VCaP (cell line): ENCODE data around the gene PRAME.
A peak's percentile ranks its signal among the peaks of the same experiment; 100 is the strongest.
"Not testable (repeated sequence)": the region's sequence is repeated elsewhere in the genome, so short reads cannot be mapped to it uniquely, and the experiment has no call there.

Source experiments
- H3K27ac ChIP-seq: fragments of 450-650 bp; 2 replicates; pipeline ENCODE4 v1.5.1; 2017
- TF ChIP-seq, protein P1 (sequence below): fragments of 450-650 bp; conservative IDR thresholded peaks from 2 replicates; pipeline ENCODE4 v1.5.1; 2017; ENCODE audit warnings: mild to moderate bottlenecking, moderate library complexity

Gene PRAME

GRCh38 chr22:22558972-22559603 is at the start of gene PRAME:
Gene PRAME, minus strand, starts transcription at chr22:22559265. Its CDS starts 2,433 bp downstream, at chr22:22556832.
- H3K27ac ChIP-seq, result peak within 1 kb of the TSS; percentile 59
- TF ChIP-seq, protein P1, sequence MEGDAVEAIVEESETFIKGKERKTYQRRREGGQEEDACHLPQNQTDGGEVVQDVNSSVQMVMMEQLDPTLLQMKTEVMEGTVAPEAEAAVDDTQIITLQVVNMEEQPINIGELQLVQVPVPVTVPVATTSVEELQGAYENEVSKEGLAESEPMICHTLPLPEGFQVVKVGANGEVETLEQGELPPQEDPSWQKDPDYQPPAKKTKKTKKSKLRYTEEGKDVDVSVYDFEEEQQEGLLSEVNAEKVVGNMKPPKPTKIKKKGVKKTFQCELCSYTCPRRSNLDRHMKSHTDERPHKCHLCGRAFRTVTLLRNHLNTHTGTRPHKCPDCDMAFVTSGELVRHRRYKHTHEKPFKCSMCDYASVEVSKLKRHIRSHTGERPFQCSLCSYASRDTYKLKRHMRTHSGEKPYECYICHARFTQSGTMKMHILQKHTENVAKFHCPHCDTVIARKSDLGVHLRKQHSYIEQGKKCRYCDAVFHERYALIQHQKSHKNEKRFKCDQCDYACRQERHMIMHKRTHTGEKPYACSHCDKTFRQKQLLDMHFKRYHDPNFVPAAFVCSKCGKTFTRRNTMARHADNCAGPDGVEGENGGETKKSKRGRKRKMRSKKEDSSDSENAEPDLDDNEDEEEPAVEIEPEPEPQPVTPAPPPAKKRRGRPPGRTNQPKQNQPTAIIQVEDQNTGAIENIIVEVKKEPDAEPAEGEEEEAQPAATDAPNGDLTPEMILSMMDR, result peak; percentile 86

DNA sequence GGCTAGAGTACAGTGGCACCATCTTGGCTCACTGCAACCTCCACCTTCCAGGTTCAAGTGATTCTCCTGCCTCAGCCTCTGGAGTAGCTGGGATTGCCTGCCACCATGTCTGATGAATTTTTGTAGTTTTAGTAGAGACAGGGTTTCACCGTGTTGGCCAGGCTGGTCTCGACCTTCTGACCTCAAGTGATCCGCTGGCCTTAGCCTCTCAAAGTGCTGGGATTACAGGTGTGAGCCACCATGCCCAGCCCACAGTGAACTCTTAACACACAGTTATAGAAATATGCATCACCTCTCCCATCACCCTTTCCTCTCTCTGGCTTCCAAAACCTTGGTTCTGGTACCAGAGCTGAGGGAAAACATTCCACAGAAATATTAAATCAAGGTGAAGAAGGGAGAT is 49.0 kb upstream of the PRAME start:
- H3K27ac ChIP-seq, result not testable (repeated sequence)

- H3K27ac ChIP-seq, result no peak overlapping the region
- TF ChIP-seq, protein P1, result no peak
Measured at GRCh38 chr22:22605074-22605404, 46.0 kb upstream of the PRAME start.

DNA sequence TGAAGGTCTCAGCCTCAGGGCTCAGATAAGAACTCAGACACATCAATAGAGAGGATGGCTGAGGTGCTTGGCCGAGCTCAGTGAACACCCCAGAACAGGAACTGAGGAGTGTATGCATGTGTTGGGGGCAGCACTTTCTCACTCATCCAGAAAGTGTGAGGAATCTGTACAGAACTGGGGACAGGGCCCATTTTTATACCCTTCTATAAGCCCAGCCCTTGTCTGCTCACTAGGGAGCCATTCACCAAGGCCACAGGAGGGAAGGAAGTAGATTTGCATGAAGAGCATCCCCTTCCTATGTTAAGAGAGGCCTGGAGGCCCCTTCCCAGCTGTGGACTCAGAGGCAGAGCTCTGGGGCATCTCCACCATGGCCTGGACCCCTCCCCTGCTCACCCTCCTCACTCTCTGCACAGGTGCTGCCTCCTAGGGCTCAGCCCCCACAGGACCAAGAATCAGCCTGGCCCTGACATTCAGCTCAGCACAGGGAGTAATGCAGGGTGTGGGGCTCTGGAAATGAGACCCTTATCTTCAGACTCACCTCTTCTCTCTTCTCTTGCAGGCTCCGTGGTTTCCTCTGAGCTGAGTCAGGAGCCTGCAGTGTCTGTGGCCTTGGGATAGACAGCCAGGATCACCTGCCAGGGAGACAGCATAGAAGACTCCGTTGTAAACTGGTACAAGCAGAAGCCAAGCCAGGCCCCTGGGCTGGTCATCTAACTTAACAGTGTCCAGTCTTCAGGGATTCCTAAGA is 45.4 kb upstream of the PRAME start:
- TF ChIP-seq, protein P1, result no peak
- H3K27ac ChIP-seq, result no peak overlapping the region

DNA sequence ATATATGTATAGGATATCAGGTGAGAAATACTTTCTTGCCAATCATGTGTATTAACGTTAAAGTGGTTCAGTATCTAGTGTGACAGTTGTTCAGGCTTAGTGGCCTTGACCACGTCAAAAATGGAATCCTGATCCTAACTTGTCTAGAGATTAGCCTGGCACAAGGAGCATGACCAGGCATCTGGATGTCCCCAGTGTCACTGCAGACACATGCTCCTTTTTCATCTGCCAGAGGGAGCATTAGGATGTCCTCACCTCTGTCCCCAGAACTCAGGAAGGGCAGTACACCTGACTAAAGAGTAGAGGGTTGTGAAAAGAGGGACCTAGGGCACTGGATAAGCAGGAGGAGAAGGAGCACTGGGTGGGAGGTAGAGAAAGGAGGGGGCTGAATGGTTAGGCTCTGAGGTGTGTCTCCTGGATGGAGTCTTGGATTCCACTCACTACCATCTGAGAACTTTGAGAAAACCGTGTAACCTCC is 44.4 kb upstream of the PRAME start:
- H3K27ac ChIP-seq, result no peak overlapping the region
- TF ChIP-seq, protein P1, result no peak

DNA sequence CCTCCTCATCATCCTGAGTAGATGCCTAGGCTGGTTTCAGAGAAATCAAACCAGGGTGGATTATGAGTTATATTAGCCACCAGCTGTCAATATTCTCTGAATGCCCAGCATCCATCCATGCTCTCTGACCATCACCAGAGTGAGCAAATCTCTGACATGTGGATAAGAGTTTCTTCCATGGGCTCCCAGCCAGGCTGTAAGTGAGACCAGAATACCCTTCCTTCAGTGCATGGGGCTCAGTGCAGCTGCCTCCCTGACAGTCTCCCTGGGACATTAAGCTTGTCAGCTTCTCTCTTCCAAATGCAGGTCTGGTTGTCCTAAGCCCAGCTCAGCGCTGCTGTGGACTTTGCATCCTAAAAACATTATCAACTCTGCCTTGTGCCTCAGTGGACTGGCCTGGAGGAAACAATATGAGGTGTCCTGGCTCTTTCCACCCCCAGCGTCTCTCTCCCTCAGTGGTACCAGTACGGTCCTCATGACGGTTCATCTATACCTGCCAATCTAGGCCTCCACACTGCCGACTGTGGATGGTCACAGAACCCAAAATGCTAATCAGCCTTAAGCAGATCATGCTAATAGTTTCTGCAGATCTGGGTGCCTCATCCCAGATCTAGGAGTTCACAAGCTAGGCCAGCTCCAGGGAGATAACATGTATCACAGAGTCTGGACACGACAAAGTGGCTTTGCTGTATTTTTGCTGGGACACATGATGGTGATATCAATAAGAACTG is 41.6 kb upstream of the PRAME start:
- TF ChIP-seq, protein P1, result no peak
- no peak overlapping the region for H3K27ac ChIP-seq

GRCh38 chr22:22599248-22599647 is 40.2 kb upstream of the PRAME start:
- H3K27ac ChIP-seq, result no peak overlapping the region
- TF ChIP-seq, protein P1, result no peak

- H3K27ac ChIP-seq, result no peak overlapping the region
- TF ChIP-seq, protein P1, result no peak
Measured at GRCh38 chr22:22598144-22598543, 39.1 kb upstream of the PRAME start.
